Urinary bladder (tissue), 4 donors: ENCODE measurements around the gene CHST10. TPM values are rescaled to one million over a fixed set of nuclear protein-coding genes. Genes with fewer than 3 reads are reported as not detected.
A peak's percentile ranks its signal among the peaks of the same experiment; 100 is the strongest.
"Not testable (repeated sequence)": the region's sequence is repeated elsewhere in the genome, so short reads cannot be mapped to it uniquely, and the experiment has no call there.

ENCODE experiments used
- DNase-seq: peaks from one replicate; pipeline ENCODE4 v3.0.0-alpha.2; 2015; ENCODE audit errors: extremely low spot score
- H3K27ac ChIP-seq: one replicate; pipeline ENCODE4 v1.5.1; 2013; ENCODE audit warnings: low read depth, mild to moderate bottlenecking, moderate library complexity
- H3K36me3 ChIP-seq: one replicate; pipeline ENCODE4 v1.6.1; 2013; ENCODE audit warnings: mild to moderate bottlenecking, moderate library complexity; ENCODE audit not compliant: insufficient read depth
- H3K4me1 ChIP-seq: one replicate; pipeline ENCODE4 v1.6.1; 2013; ENCODE audit warnings: mild to moderate bottlenecking, moderate library complexity; ENCODE audit not compliant: insufficient read depth
- H3K4me3 ChIP-seq: one replicate; pipeline ENCODE4 v1.5.1; 2013; ENCODE audit warnings: low read depth, low read length
- WGBS: extraction: QIAGEN DNeasy Blood & Tissue Kit; methylation state at CpG from one replicate; pipeline ENCODE4 v1.1.7; 2013; 5-methylcytosine and 5-hydroxymethylcytosine counted together
- polyA plus RNA-seq: library from polyadenylated mRNA; stranded (reverse); fragments of 200-250 nt; gene quantifications from one replicate; pipeline ENCODE4 v1.2.3, GENCODE V29; 2013
- small RNA-seq: library from RNA; depleted of rRNA; stranded (forward); fragments of <200 nt; gene quantifications from one replicate; pipeline ENCODE3, GENCODE V24; 2014
- total RNA-seq: library from RNA; depleted of rRNA; stranded (reverse); fragments of >200 nt; gene quantifications from one replicate; pipeline ENCODE4 v1.2.3, GENCODE V29; 2014
- donor health status: healthy with polysubstance abuse.
- donor health status: healthy.

Gene CHST10
- total and polyA plus RNA-seq, 2 donors: 10.3 to 12.5 TPM

DNA sequence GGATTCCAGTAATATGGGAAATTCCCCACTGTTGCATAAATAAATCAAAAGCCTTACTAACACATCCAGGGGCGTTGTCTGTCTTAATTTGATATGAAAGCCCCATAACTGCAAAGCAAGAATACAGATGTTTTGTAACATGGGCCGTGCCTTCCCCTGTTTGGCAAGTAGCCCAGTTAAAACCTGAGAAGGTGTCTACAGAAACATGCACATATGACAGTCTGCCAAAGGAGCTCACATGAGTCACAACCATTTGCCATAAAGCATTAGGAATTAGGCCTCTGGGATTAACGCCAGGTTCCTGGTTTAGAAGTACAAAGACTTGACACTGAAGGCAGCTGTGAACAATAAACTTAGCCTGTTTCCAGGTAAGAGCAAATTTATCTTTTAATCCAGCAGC lies 52.0 kb downstream of the CHST10 start:
- no peak overlapping the region for H3K27ac ChIP-seq
- DNase-seq: peak; percentile 10
- no peaks in the 10 kb centered on the region for H3K36me3 ChIP-seq
- H3K4me1 ChIP-seq: no peaks in the 10 kb centered on the region
- H3K4me3 ChIP-seq: no peak overlapping the region
- 35% methylated on average over 3 of the region's 3 CpGs for WGBS

- not testable (repeated sequence) for H3K4me3 ChIP-seq, H3K27ac ChIP-seq, H3K4me1 ChIP-seq, DNase-seq, H3K36me3 ChIP-seq
- 93% methylated on average over 7 of the region's 7 CpGs for WGBS
These were observed 55.2 kb downstream of the CHST10 start for GRCh38 chr2:100362269-100362668.

DNA sequence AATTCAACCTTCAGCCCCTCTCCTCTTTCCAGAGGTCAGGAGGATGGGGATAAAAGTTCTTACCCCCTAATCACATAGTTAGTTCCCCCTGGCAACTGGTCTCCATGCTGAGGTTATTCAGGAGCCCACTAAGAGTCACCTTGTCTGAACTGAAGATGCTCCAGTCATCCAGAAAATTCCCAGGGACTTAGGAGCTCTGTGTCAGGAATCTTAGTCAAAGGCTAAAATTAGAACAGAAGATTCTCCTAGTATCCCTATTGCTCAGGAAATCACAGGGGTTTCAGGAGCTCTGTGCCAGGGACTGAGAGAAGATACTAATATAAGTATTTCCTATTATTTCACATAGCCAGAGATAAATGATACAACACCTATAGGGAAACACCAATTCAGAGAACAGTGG lies 57.9 kb downstream of the CHST10 start:
- Histone ChIP-seq H3K4me3 (no peak overlapping the region), H3K4me1 (no peaks in the 10 kb centered on the region), H3K27ac (no peak overlapping the region), H3K36me3 (no peaks in the 10 kb centered on the region)
- DNase-seq: no peak

GRCh38 chr2:100358554-100358953 lies 58.9 kb downstream of the CHST10 start:
- DNase-seq: no peak
- Histone ChIP-seq H3K4me1 (no peaks in the 10 kb centered on the region), H3K27ac (no peak overlapping the region), H3K4me3 (no peak overlapping the region), H3K36me3 (no peaks in the 10 kb centered on the region)
- WGBS: 92% methylated on average over 2 of the region's 2 CpGs

- Histone ChIP-seq H3K36me3 (no peaks in the 10 kb centered on the region), H3K4me3 (no peak overlapping the region), H3K27ac (no peak overlapping the region), H3K4me1 (no peaks in the 10 kb centered on the region)
- WGBS: 87% methylated on average over 7 of the region's 7 CpGs
- DNase-seq: no peak
These were observed 64.9 kb downstream of the CHST10 start for GRCh38 chr2:100352521-100352920.

- no peaks in the 10 kb centered on the region for H3K4me1 ChIP-seq
- no peaks in the 10 kb centered on the region for H3K36me3 ChIP-seq
- H3K4me3 ChIP-seq: no peak overlapping the region
- WGBS: 53% methylated on average over 13 of the region's 13 CpGs
- H3K27ac ChIP-seq: no peak overlapping the region
- DNase-seq: no peak
These were observed 66.7 kb downstream of the CHST10 start for GRCh38 chr2:100350661-100351185.

GRCh38 chr2:100345144-100345543 lies 72.3 kb downstream of the CHST10 start:
- not testable (repeated sequence) for H3K36me3 ChIP-seq, H3K4me1 ChIP-seq, DNase-seq, H3K4me3 ChIP-seq, H3K27ac ChIP-seq
- 48% methylated on average over 1 of the region's 1 CpG for WGBS

- DNase-seq: no peak
- no peak overlapping the region for H3K27ac ChIP-seq
- 54% methylated on average over 4 of the region's 4 CpGs for WGBS
- H3K4me1 ChIP-seq: no peaks in the 10 kb centered on the region
- H3K36me3 ChIP-seq: no peaks in the 10 kb centered on the region
- H3K4me3 ChIP-seq: no peak overlapping the region
These were observed 73.0 kb downstream of the CHST10 start for GRCh38 chr2:100344433-100344832.

DNA sequence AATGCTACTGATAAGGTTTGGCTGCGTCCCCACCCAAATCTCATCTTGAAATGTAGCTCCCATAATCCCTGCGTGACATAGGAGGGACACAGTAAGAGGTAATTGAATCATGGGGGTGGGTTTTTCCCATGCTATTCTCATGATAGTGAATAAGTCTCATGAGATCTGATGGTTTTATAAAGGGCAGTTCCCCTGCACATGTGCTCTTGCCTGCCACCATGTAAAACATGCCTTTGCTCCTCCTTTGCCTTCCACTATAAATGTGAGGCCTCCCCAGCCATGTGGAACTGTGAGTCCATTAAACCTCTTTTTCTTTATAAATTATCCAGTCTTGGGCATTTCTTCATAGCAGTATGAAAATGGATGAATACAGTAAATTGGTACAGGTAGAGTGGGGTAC lies 75.0 kb downstream of the CHST10 start:
- H3K27ac ChIP-seq, DNase-seq, H3K36me3 ChIP-seq, H3K4me1 ChIP-seq, H3K4me3 ChIP-seq: not testable (repeated sequence)
- WGBS: 84% methylated on average over 2 of the region's 2 CpGs

Small RNA genes lying within 50 kb of the gene (small RNA-seq; reads per million reads assigned to genes)
- not detected for gene AC012493.2
- gene AC012493.3: not detected

Other genes starting within 250 kb of the CHST10 start
- 6.7 TPM for gene LONRF2, start 95.2 kb downstream of the CHST10 start, total RNA-seq
- gene LONRF2, start 95.2 kb downstream of the CHST10 start, polyA plus RNA-seq: 5.0 TPM
- gene NMS, start 52.8 kb upstream of the CHST10 start, total RNA-seq: not detected
- gene NMS, start 52.8 kb upstream of the CHST10 start, polyA plus RNA-seq: not detected
- 9.9 TPM for gene PDCL3, start 145.3 kb upstream of the CHST10 start, total RNA-seq
- gene PDCL3, start 145.3 kb upstream of the CHST10 start, polyA plus RNA-seq: 49.5 TPM